ENCODE results near the gene CPNE5.

GRCh38 chr6:36826520-36827227, 12.6 kb downstream of the CPNE5 start:
- TF ChIP-seq CTCF (IDR thresholded peaks at IDR 0.05; ENCODE audit: low read length) (no peak), EZH2 (optimal IDR thresholded peaks at IDR 0.05; ENCODE audit: low read depth, low read length) (no peak), EZH2phosphoT487 (IDR thresholded peaks at IDR 0.05; ENCODE audit: low read length) (no peak)

All from MM.1S (cell line).